OCI-LY7 (cell line): ENCODE measurements around the gene TXNDC11. TPM values are rescaled to one million over a fixed set of nuclear protein-coding genes. Genes with fewer than 3 reads are reported as not detected.

ENCODE experiments used
- BruUV-seq: library from RNA; stranded (reverse); fragments of 400-500 nt; replicated peaks from 2 replicates; lab custom pipeline; 2021; lab: Mats Ljungman, UMichigan
- CTCF ChIA-PET: fragments of 300-600 bp; sonication (Branson Sonifier 250); formaldehyde crosslinking; loops from one replicate; lab custom pipeline; 2022; ENCODE audit warnings: antibody characterized with exemption; ENCODE audit not compliant: unreplicated experiment; lab: Charles Lee
- POLR2A ChIA-PET: fragments of 300-600 bp; sonication (Branson Sonifier 250); formaldehyde crosslinking; loops from one replicate; lab custom pipeline; 2022; ENCODE audit warnings: antibody characterized with exemption; lab: Charles Lee
- DNase-seq: peaks from one replicate; pipeline ENCODE4 v3.0.0-alpha.2; 2015; ENCODE audit warnings: low spot score
- H2AFZ ChIP-seq: fragments of 200-600 bp; sonication (generic), shearing (Covaris generic); 2 replicates; pipeline ENCODE4 v1.6.1; 2014; ENCODE audit warnings: mild to moderate bottlenecking, antibody characterized with exemption, low read length, moderate library complexity
- H3K27ac ChIP-seq: fragments of 200-600 bp; sonication (generic); 2 replicates; pipeline ENCODE4 v1.5.1; 2014; ENCODE audit warnings: mixed run types, low read depth, mild to moderate bottlenecking, moderate library complexity, low read length, inconsistent platforms; ENCODE audit not compliant: poor library complexity, severe bottlenecking
- H3K36me3 ChIP-seq: fragments of 200-600 bp; sonication (generic); 2 replicates; pipeline ENCODE4 v1.6.1; 2014; ENCODE audit warnings: mild to moderate bottlenecking, antibody characterized with exemption, low read length, moderate library complexity, mixed read lengths; ENCODE audit not compliant: insufficient read depth
- H3K4me1 ChIP-seq: fragments of 200-600 bp; sonication (generic); 2 replicates; pipeline ENCODE4 v1.5.1; 2014; ENCODE audit warnings: mild to moderate bottlenecking, low read length; ENCODE audit not compliant: insufficient read depth, poor library complexity, severe bottlenecking
- H3K4me2 ChIP-seq: fragments of 200-600 bp; sonication (generic); 2 replicates; pipeline ENCODE4 v1.6.1; 2014; ENCODE audit warnings: mild to moderate bottlenecking, low read length
- H3K4me3 ChIP-seq: fragments of 200-600 bp; sonication (generic); 2 replicates; pipeline ENCODE4 v1.5.1; 2014; ENCODE audit warnings: mild to moderate bottlenecking, low read depth, low read length; ENCODE audit not compliant: poor library complexity, severe bottlenecking
- H3K79me2 ChIP-seq: fragments of 200-600 bp; sonication (generic); 2 replicates; pipeline ENCODE4 v1.6.1; 2016; ENCODE audit warnings: low read depth, mild to moderate bottlenecking, low read length, moderate library complexity, mixed read lengths; ENCODE audit not compliant: insufficient read depth
- H3K9me2 ChIP-seq: fragments of 200-600 bp; sonication (generic); 2 replicates; pipeline ENCODE4 v1.6.1; 2016; ENCODE audit warnings: mild to moderate bottlenecking, low read length, mixed read lengths; ENCODE audit not compliant: insufficient read depth
- H3K9me3 ChIP-seq: fragments of 200-600 bp; sonication (generic); 2 replicates; pipeline ENCODE4 v1.6.1; 2014; ENCODE audit warnings: mild to moderate bottlenecking, mixed run types, low read length, mixed read lengths
- H4K20me1 ChIP-seq: fragments of 200-600 bp; sonication (generic); 2 replicates; pipeline ENCODE4 v1.6.1; 2014; ENCODE audit warnings: mild to moderate bottlenecking, antibody characterized with exemption, low read length, moderate library complexity, mixed read lengths; ENCODE audit not compliant: insufficient read depth
- EZH2phosphoT487 ChIP-seq: fragments of 200-600 bp; sonication (generic); IDR thresholded peaks from 2 replicates; pipeline ENCODE4 v1.6.1; 2018; ENCODE audit warnings: low read depth, borderline replicate concordance, mild to moderate bottlenecking, mixed run types, antibody characterized with exemption, low read length, moderate library complexity, mixed read lengths
- intact Hi-C: fragments of 100-400 bp; cut with micrococcal nuclease; formaldehyde crosslinking; loops from one replicate; pipeline ENCODE4 v1.10.0; 2022; ENCODE audit not compliant: unreplicated experiment
- total RNA-seq, 2 experiments: library from RNA; depleted of rRNA in 1 of 2; stranded (reverse); fragments of >200 nt in 1 of 2; shearing (Covaris generic) in 1 of 2; gene quantifications; 2 replicates each; pipeline ENCODE4 v1.2.3, GENCODE V29; 2014 to 2022
- TF ChIP-seq, protein P1 (sequence below): fragments of 200-600 bp; sonication (generic); conservative IDR thresholded peaks from 2 replicates; pipeline ENCODE4 v1.5.1; 2014; ENCODE audit warnings: mild to moderate bottlenecking, antibody characterized with exemption, low read length, moderate library complexity, mixed read lengths

The TXNDC11 gene
- total RNA-seq, 2 experiments from 2014 or later = 88.6 to 96.0 TPM

DNA sequence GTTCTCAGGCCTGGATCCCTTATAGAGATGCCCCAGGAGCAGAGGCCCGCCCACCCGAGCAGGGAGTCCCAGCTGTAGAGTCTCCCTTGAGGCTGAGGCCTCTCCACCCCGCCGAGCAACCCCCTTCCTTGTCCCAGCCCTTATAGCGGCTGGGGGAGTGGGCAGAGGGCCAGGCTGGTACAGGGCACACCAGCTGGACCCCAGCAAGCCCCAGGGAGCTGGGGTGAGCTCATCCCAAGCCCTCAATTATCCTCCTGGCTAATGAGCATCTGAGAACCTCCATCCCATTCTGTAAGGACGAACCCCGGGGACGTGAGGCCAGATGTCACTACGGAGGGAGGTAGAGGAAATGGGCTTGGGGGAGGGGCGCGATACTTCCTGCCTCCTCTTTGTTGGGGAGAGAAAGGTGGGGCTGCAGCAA is 77.6 kb downstream of the TXNDC11 start:
- intact Hi-C loops = no loop called here

DNA sequence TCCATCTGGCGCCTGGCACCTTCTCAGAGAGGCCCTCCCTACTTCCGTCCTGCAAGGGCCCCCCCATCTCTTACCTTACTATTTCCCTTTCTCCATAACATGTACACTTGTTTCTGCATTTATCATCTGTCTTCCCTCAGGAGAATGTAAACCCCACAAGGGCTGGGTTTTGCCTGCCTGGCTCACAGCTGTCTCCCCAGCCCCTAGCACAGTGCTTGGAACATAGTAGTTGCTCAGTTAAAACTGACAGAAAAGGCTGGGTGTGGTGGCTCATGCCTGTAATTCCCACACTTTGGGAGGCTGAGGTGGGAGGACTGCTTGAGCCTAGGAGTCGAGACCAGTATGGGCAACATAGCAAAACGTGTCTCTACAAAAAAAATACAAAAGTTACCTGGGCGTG is 80.1 kb downstream of the TXNDC11 start:
- Histone ChIP-seq H3K36me3 (no peaks in the 10 kb centered on the region), H3K9me3 (no peaks in the 10 kb centered on the region), H3K9me2 (no peaks in the 10 kb centered on the region), H4K20me1 (no peaks in the 10 kb centered on the region), H3K27ac (no peak overlapping the region), H3K79me2 (no peaks in the 10 kb centered on the region), H2AFZ (no peak overlapping the region), H3K4me3 (no peak overlapping the region), H3K4me2 (no peak overlapping the region), H3K4me1 (peaks cover 44% of the 10 kb centered on the region)
- CTCF ChIA-PET = no interaction called here
- DNase-seq = no peak
- BruUV-seq = no TSS peak
- POLR2A ChIA-PET = no interaction called here
- TF ChIP-seq, protein P1, sequence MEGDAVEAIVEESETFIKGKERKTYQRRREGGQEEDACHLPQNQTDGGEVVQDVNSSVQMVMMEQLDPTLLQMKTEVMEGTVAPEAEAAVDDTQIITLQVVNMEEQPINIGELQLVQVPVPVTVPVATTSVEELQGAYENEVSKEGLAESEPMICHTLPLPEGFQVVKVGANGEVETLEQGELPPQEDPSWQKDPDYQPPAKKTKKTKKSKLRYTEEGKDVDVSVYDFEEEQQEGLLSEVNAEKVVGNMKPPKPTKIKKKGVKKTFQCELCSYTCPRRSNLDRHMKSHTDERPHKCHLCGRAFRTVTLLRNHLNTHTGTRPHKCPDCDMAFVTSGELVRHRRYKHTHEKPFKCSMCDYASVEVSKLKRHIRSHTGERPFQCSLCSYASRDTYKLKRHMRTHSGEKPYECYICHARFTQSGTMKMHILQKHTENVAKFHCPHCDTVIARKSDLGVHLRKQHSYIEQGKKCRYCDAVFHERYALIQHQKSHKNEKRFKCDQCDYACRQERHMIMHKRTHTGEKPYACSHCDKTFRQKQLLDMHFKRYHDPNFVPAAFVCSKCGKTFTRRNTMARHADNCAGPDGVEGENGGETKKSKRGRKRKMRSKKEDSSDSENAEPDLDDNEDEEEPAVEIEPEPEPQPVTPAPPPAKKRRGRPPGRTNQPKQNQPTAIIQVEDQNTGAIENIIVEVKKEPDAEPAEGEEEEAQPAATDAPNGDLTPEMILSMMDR = no peak
- no peak for TF ChIP-seq EZH2phosphoT487
- intact Hi-C loops = no loop called here

More for the DNA sequence above, 77.6 kb downstream of the TXNDC11 start:
- Histone ChIP-seq H3K79me2 (peaks cover 14% of the 10 kb centered on the region), H3K4me1 (peaks cover 55% of the 10 kb centered on the region), H3K9me2 (no peaks in the 10 kb centered on the region), H3K4me3 (peak overlapping the region; percentile 59), H3K36me3 (no peaks in the 10 kb centered on the region), H2AFZ (peak overlapping the region; percentile 47), H4K20me1 (no peaks in the 10 kb centered on the region), H3K4me2 (peak overlapping the region; percentile 74), H3K9me3 (no peaks in the 10 kb centered on the region), H3K27ac (peak overlapping the region; percentile 74)
- ChIA-PET CTCF (interaction anchor here (1.0 to 1.5 kb wide), 3 partner anchors 22 to 36 kb away, joined by 4 to 5 read pairs (median 4); no protein-coding TSS in a partner anchor), POLR2A (interaction anchor here (0.5 to 1.8 kb wide), 11 partner anchors 8 to 447 kb away, joined by 3 to 7 read pairs (median 3); no protein-coding TSS in a partner anchor)
- peak; percentile 76 for DNase-seq
- TF ChIP-seq EZH2phosphoT487 = no peak
- TF ChIP-seq, protein P1 = no peak
- BruUV-seq = no TSS peak

DNA sequence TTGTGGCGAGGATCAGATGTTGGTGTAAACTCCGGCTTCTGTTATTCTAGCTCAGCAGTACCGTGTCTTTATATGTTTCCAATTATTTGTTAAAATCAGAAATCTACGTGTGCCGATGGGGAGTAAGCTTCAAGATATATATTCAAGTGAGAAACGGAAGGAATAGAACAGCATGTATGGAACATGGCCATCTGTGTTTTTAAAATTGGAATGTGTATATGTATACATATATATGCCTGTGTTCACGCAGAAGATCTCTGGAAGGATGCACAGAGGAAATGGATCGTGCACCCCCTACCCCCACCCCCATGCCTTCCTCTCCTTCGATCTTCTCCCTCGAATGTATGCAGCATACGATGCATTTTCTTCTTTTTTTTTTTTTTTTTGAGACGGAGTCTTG is 82.1 kb downstream of the TXNDC11 start:
- no peak for DNase-seq
- ChIA-PET CTCF (no interaction called here), POLR2A (interaction anchor here (0.7 to 2.1 kb wide), 5 partner anchors 11 to 220 kb away, joined by 3 to 6 read pairs (median 3); no protein-coding TSS in a partner anchor)
- H3K79me2 ChIP-seq = no peaks in the 10 kb centered on the region
- H3K27ac ChIP-seq = no peak overlapping the region
- no peaks in the 10 kb centered on the region for H4K20me1 ChIP-seq
- no TSS peak for BruUV-seq
- no peak overlapping the region for H3K4me2 ChIP-seq
- no peak for TF ChIP-seq EZH2phosphoT487
- TF ChIP-seq, protein P1 = no peak
- H3K9me2 ChIP-seq = no peaks in the 10 kb centered on the region
- H3K4me1 ChIP-seq = peaks cover 32% of the 10 kb centered on the region
- no peak overlapping the region for H3K4me3 ChIP-seq
- H2AFZ ChIP-seq = no peak overlapping the region
- no peaks in the 10 kb centered on the region for H3K9me3 ChIP-seq
- intact Hi-C loops = no loop called here
- no peaks in the 10 kb centered on the region for H3K36me3 ChIP-seq
